ENCODE measurements around the gene FHOD3.

FHOD3 gene

DNA sequence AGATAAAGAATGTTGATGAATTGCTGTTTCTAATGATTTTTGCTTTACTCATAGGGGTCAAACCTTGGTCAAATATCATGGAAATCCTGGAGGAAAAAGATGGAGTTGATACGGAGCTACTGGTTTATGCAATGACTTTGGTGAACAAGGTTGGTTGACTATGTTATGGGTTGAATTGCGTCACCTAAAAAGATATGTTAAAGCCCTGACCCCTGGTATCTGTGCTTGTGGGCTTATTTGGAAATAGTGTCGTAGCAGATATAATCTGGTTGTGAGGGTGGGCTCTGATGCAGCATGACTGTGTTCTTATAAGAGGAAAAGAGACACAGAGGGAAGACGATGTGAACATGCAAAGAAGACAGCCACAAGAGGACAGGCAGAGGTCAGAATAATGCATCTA is 305.1 kb downstream of the FHOD3 start:
- DNase-seq = no peak
- intact Hi-C loops (cut with DNase I) = no loop called here

DNA sequence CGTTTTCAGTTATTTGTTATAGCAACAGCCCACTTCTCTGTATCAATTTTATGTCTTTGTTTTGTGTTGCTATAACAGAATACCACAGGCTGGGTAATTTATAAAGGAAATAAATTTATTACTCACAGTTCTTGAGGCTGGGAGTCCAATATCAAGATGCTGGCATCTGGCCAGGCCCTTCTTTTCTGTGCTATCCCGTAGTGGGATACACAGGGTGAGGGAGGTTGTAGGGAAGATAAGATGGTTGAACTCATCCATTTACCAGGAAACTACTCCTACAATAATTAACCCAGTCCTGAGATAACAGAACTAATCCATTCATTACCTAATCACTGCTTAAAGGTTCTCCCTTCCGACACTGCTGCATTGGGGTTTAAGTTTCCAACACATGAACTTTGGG is 310.6 kb downstream of the FHOD3 start:
- DNase-seq = no peak
- intact Hi-C loops (cut with DNase I) = no loop called here

DNA sequence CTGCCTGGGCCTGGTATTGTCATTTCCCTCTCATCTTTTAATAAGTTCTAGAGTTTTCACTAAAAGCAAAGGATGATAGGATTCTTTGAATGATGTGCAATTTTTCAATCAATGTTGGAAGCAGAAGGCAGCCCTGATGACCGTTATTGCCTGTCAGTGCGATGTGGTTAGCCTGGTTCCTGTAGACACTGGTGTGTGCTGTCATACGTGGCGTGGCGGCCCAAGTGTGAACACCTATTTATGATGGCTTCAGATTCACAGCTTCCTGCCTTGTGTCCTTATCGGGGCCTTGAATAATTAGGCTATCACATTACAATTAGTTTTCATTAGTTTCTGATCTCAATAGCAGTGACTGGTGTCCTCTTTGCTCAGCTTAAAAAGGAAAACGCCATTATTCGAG is 312.7 kb downstream of the FHOD3 start:
- no peak for DNase-seq
- intact Hi-C loops (cut with DNase I) = no loop called here

DNA sequence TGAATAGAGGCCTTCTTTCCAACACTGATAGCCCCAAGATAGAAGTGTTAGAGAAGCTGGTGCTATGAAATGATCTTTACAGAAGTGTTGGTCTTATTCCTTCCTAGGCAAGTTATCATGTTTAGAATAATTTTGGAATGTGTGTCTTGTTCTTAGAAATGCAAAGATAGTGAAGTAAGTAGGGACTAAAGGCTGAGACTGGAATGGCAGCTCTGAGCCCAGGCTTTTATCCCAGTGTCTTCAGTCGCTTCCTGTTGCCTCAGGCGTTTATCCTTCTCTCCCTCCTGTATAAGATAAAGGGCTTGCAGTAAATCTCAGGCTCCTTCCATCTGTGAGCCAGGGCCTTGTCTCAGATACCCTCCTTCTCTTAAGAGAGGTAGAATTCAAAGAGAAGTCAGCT is 313.1 kb downstream of the FHOD3 start:
- intact Hi-C loops (cut with DNase I) = no loop called here
- DNase-seq = no peak

DNA sequence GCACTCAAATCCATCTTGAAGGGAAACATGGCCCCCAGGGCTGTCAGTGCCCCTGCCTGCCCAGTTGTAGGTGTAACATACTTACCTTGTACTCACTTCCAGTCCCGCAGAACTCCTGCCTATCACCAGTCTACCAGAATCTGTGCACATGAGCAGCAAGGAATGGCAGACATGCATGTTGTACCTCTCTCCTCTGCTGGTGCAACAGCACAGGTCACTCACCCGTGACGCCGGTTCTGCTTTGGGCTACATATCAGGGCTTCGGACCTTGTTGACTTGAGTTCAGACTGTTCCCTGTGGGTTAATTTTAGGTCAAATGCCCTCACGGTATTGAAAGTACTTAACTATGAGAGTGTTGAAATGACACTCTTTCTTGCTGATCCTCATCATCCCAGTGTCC is 315.6 kb downstream of the FHOD3 start:
- intact Hi-C loops (cut with DNase I) = no loop called here

DNA sequence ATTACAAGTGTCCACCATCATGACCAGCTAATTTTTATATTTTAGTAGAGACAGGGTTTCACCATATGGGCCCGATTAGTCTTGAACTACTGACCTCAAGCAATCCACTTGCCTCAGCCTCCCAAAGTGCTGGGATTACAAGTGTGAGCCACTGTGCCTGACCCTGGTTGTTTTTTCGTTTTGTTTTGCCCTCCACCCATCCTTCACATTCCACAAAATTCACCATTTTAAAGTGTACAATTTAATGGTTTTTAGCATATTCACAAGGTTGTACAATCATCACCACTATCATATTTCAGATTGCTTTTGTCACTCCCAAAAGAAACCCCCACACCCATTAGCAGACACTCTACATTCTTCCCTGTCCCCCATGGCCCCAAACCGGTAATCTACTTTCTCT is 316.3 kb downstream of the FHOD3 start:
- no peak for DNase-seq
- intact Hi-C loops (cut with DNase I) = no loop called here

More for the DNA sequence above, 315.6 kb downstream of the FHOD3 start:
- DNase-seq = no peak

DNA sequence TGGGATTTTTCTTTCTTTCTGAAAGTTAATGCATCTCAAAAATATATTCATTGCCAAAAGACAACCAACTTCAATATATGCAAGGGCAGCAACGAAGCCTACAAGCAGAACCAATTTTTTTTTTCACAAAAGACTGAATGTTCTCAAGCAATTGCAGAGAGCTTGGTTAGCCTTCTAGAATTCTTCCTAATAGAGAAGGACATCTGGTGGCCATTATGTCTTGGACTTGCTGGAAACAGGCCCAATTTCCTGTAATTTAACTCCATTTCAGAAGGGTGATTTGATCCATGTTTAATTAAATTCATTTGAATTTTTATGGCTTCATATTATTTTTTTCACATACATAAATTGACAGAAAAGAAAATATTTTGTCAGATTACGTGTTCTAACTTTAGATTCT is 323.3 kb downstream of the FHOD3 start:
- no peak for DNase-seq
- intact Hi-C loops (cut with DNase I) = no loop called here

DNA sequence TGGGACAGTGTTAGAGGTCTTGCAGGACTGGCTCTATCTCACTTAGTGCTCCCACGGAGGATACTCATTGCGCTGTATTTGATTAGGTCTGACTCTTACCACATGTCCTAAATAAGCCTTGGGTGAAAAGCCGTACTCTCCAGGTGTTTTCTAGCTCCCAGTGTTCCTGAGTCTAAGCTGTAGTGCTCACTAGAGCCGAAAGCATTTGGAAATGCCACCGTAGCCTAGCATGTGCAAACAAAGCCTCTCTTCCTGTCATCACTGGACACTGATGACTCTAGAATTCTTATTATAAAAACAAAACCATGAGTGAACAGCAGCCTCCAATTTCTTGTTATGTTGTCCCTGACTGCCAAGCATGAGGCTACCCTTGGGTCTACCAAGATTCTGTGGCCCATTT is 325.1 kb downstream of the FHOD3 start:
- intact Hi-C loops (cut with DNase I) = no loop called here
- DNase-seq = no peak

DNA sequence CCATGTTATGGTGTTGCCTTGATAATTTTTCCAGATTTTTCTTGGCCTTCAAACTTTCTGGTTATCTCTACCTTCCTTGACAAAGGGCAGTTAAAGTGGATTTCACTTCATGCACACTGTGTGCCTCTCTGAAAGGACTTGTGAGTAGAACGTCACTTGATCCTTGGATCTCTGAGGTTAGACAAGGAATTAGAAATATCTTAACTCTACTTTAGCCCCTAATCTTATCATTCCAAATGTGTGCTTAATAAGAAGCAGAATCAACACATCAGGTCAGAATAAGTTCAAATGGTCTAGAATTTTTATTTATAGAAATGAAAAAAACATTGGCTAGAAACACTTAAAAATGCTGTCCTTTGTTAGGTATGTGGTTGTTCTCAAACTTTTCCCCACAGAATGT is 325.6 kb downstream of the FHOD3 start:
- no peak for DNase-seq
- intact Hi-C loops (cut with DNase I) = no loop called here

DNA sequence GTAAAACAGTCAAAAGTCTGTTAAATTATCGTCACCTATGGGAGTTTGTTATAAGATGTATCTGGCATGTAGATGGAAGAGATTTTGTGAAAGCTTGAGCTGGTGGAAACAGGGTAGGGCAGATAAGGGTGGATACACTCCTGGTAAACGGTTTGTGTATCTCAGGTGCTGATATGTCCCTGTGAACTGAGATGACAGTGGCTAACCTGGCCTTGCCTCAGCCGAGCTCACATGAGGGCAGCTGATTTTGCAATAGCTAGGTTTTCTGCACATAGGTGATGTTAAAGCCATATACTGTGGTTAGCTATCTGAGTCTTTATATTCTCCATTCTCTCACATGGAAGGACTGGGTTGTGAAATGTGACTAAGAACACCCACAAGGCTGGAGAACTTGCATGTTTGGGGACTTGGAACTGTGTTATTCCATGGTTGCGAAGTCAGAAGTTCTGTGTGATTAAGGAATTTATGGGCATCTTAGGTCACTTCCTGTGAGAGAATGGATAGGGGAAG is 326.2 kb downstream of the FHOD3 start:
- DNase-seq = no peak
- intact Hi-C loops (cut with DNase I) = no loop called here

DNA sequence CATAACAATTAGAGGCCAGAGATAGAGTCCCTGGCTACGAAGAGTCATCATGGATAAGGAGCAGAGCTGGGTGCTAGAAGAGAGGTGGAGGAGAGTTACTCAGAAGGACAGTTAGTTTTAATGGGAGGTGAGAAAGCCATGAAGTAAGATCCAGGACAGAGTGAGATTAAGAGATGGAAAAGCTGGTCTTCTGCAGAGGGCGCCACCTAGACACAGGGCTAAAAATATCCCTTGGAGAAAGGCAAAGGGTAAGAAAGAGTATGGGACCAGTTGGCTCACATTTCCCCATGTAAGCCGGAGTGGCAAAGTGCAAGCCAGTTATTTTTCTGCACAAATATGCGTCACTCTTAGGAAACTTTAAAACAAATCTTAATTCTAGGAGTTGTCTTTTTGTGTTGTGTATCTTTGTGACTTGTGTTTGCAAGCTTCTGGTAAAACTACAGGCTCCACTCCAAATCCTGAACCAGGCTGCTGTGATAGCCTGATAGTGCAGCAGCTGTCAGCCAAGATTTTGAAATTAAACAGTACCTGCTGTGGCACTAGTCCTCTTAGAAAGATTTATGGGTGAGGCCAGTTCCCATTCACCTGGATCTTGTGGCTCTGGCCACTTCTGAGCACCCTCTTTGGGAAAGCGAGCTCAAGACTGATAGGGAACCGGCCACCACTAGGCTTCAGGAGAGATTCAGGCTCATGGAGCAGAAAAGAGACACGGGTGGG is 327.1 kb downstream of the FHOD3 start:
- intact Hi-C loops (cut with DNase I) = no loop called here
- DNase-seq = no peak

DNA sequence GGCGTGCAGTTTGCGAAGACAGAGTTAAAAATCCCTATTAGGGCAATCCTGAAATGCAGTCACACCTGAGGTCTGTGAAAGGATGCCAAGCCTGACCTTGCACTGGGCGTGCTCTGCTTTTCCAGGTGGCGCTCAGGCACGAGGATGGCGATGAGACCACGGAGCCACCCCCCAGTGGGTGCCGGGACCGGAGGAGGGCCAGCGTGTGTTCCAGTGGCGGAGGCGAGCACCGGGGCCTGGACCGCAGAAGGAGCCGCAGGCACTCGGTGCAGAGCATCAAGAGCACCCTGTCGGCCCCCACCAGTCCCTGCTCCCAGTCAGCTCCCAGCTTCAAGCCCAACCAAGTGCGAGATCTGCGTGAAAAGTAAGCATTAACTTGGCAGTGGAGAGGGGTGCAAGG is 327.9 kb downstream of the FHOD3 start:
- DNase-seq = no peak
- intact Hi-C loops (cut with DNase I) = no loop called here

DNA sequence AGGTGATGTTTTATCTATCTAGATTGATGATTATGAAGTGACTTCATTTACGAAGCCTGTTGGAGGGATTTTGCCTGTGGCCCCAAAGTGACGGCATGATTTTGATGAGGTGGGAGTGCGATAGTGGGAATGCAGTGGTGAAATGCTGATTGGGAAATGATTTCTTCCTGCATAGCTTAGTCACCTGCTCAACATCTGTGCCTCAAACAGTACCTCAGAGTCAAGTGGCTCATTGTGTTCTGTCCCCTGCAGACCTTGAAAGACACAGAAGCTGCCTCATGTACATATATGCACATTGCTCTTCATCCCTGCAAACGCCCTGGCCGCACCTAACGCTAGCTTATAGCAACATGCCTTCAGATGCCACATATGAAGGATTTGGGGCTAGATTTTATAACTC is 330.1 kb downstream of the FHOD3 start:
- intact Hi-C loops (cut with DNase I) = no loop called here
- DNase-seq = no peak

DNA sequence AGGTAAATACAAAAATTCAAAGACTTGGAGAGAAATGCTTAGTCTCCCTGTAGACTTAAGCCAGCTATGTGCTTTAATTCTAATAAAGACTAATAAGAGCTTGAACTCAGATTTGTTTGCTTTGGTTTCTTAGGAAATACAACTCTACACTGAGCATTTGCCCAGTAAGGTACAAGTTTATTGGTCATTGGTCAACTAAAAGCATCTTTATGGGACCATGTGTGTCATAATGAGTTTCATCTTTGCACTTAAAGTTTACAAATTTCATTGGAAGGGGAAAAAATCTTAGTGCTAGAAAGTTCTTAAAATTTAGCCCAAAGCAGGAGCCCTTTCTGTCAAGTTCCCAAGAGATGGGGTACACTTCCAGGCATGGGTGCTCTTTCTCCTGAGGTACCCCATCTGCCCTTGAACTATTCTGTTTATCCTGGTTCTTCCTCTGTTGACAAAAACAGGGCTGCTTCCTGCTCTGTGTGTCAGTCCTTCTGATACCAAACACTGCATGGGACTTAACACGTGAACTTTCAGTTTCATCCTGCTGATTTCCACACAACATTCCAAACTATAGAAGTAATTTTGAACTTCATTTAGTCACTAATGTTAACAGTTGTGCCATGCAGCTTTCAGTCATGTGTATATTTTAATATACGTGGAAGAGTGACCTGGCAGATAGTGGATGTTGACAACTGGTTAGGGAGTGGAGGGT is 331.1 kb downstream of the FHOD3 start:
- DNase-seq = no peak

DNA sequence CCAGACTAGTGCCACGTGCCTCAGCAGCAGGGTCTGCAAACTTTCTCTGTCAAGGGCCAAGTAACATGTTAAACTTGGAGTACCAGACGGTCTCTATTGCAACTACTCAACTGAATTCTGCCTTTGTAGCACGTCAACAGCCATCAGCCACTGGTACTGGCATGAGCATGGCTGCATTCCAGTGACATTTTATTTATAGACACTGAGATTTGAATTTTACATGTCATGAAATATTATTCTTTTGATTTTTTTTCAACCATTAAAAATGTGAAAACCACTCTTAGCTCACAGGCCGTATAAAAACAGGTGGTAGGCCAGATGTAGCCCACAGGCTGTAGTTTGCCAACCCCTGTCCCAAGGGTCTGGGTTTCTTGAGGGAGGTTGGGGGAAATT is 331.6 kb downstream of the FHOD3 start:
- no peak for DNase-seq
- intact Hi-C loops (cut with DNase I) = no loop called here

More for the DNA sequence above, 331.1 kb downstream of the FHOD3 start:
- intact Hi-C loops (cut with DNase I) = no loop called here

DNA sequence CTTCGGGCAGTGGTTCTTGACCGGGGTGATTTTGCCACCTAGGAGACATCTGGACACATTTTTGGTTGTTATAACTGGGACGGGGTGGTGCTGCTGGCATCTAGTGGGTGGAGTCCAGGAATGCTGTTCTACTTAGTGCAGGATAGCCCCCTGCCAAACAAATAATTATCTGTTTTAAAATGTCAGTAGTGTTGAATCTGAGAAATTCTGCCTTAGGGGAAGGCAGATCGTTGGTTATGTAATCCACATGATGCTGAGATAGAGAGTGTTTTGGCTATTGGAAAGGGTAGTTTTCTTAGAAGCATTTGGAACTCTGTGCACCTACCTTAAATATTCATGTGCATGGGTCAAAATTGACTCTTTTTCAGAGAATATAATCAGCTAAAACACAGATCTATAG is 332.3 kb downstream of the FHOD3 start:
- no peak for DNase-seq
- intact Hi-C loops (cut with DNase I) = no loop called here

DNA sequence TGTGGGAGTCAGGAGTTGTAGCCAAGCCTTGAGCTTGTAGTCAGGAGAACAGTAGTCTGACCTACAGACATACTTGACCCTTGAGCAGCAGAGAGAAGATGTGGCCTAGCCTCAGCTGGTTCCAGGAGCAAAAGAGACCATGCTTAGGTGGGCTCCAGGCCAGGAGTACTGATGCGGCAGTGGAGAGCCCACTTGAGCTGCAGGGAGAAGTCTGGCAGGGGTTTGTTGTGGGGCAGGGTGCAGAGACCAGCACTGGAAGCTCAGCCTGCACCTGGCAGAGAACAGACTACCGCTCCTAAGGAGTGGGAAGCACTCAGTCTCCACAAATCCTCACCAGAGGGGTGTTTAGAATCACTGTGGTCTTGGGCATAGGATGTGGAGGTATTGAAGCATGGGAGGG is 333.4 kb downstream of the FHOD3 start:
- intact Hi-C loops (cut with DNase I) = no loop called here
- no peak for DNase-seq

DNA sequence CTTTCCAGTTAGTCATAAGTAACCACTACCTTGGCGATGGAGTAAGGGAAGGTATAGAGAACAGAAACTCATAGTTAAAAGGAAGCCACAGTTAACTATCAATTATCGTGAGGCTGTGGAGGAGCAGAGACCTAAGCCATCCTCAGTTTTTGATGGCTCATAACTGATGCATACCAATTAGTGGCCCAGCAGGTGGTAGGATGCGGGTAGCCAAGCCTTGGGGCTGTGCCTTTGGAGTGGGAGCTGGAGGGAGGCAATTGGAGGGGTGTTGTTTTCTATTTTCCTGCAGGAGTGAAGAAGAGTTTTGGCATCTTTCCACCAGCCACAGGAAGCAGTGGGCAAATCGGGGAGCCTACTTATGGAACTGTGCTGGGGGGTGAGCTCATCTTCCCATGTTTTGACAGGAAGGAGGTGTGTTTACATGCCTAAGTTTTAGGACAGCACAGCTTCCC is 336.5 kb downstream of the FHOD3 start:
- intact Hi-C loops (cut with DNase I) = no loop called here
- no peak for DNase-seq

DNA sequence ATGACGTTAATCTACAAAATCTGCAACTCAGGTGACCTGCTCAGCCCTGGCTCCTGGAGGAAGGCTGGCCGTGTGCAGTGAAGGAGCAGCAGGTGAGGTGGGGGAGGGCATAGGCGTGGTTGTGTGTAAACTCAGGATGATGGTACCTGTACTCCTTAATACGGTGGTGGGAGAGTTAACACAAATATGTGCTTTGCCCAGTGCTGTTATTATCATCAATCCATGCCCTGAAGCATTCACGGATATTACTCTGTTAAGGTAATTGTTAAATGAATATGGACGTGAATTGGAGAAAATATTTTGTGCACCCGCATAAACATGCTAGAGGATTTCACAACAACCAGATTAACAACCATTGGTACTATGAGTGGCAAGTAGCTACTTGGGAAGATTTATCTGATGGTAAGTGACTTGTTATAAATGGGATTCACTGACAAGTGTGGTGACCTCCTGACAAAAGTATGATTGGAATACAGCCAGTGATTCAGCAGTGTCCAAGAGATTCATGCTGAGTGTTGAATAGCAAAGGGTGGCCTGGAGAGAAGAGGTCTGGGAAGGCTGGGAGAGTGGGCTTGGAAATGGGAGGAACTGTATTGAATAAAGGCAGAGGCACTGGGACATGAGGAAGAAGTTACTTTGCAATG is 337.2 kb downstream of the FHOD3 start:
- intact Hi-C loops (cut with DNase I) = no loop called here
- no peak for DNase-seq

DNA sequence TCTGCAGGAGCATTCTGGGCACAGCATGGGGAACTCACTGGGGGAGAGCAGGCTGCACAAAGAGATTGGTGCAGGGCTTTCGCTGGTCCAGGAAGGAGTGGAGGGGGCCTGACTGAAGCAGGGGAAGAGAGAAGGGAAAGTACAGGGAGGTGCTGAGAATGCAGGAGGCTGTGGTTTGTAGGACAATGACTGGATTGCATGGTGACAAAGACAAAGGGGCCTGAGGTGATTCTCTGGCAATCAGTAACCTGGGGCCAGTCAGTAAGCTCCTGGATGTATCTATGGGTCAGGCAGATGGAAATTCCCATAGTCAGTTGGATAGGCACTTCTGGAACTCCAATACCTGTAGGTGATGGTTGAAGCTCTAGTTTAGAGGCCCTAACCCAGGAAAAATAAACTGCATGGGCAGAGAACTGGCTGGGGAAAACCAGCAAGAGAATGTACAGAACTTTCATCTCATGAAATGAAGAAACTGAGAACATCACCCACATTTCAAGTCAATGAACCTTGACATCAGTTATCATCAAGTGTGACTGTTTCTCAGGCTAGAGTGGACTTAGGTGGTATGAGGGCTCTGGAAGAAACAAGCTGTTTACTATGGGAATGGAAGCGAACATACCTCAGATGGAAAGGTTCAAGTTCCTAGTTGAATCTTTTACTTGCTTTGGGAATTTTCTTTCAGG is 338.0 kb downstream of the FHOD3 start:
- no peak for DNase-seq
- intact Hi-C loops (cut with DNase I) = no loop called here

DNA sequence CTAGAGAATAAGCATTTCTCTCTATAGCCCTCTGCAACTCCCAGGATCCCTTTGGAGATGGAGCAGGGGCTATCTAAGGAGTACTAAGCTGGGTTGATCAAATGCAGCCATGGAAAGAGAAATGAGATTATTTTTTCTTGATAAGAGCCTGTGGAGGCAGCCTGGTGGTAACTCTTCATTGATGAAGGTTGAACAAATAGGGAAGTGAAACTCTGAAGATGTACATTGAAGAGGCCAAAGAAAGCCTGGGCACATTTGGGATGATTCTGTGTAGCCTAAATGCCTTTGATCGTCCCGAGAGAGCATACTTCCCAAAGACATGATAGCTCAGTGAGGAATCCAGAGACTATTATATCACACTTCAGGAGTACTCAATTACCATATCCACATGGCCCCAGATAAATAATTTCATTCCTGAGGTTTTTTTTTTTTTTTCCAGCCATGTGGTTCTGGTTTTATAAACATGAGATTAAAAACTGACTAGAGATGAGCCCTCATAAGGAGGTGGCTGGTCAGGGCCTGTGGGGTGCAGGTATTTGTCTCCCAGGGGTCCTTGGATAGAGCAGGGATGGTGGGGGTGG is 338.8 kb downstream of the FHOD3 start:
- intact Hi-C loops (cut with DNase I) = no loop called here
- DNase-seq = no peak
